Measurements from ENCODE around the gene BMP7. TPM values are rescaled to one million over a fixed set of nuclear protein-coding genes. Genes with fewer than 3 reads are reported as not detected.

The BMP7 gene
- total RNA-seq, 1 donor: not detected

GRCh38 chr20:57124800-57125517 lies 141.5 kb downstream of the BMP7 start:
- Histone ChIP-seq H3K27me3 (ENCODE audit: insufficient read depth, low read length) (no peaks in the 10 kb centered on the region), H2AFZ (ENCODE audit: low read length) (no peak overlapping the region), H3K36me3 (ENCODE audit: insufficient read depth, low read length) (no peaks in the 10 kb centered on the region), H4K20me1 (ENCODE audit: insufficient read depth, low read length) (no peaks in the 10 kb centered on the region), H3K4me2 (ENCODE audit: insufficient read depth, low read length) (no peak overlapping the region), H3K79me2 (ENCODE audit: insufficient read depth, low read length) (no peaks in the 10 kb centered on the region), H3K27ac (ENCODE audit: low read depth, low read length) (no peak overlapping the region), H3K4me3 (ENCODE audit: insufficient read depth, low read length) (no peak overlapping the region), H3K9me3 (ENCODE audit: low read depth, low read length) (no peaks in the 10 kb centered on the region), H3K4me1 (ENCODE audit: insufficient read depth, low read length) (no peaks in the 10 kb centered on the region)
- TF ChIP-seq CTCF (IDR thresholded peaks at IDR 0.05; ENCODE audit: extremely low read depth, low read depth, low read length): no peak
- DNase-seq (ENCODE audit: insufficient read length, low spot score, missing footprints): no peak

- DNase-seq (ENCODE audit: insufficient read length, low spot score, missing footprints): no peak
- Histone ChIP-seq H3K4me3 (ENCODE audit: insufficient read depth, low read length) (no peak overlapping the region), H4K20me1 (ENCODE audit: insufficient read depth, low read length) (no peaks in the 10 kb centered on the region), H3K27ac (ENCODE audit: low read depth, low read length) (no peak overlapping the region), H3K4me2 (ENCODE audit: insufficient read depth, low read length) (no peak overlapping the region), H3K79me2 (ENCODE audit: insufficient read depth, low read length) (no peaks in the 10 kb centered on the region), H2AFZ (ENCODE audit: low read length) (no peak overlapping the region), H3K9me3 (ENCODE audit: low read depth, low read length) (no peaks in the 10 kb centered on the region), H3K4me1 (ENCODE audit: insufficient read depth, low read length) (no peaks in the 10 kb centered on the region), H3K36me3 (ENCODE audit: insufficient read depth, low read length) (no peaks in the 10 kb centered on the region), H3K27me3 (ENCODE audit: insufficient read depth, low read length) (no peaks in the 10 kb centered on the region)
- TF ChIP-seq CTCF (IDR thresholded peaks at IDR 0.05; ENCODE audit: extremely low read depth, low read depth, low read length): no peak
Observed at GRCh38 chr20:57124366-57124765, 142.1 kb downstream of the BMP7 start.

- no peaks in the 10 kb centered on the region for H3K27me3 ChIP-seq (ENCODE audit: insufficient read depth, low read length)
- no peaks in the 10 kb centered on the region for H3K36me3 ChIP-seq (ENCODE audit: insufficient read depth, low read length)
- no peak for TF ChIP-seq CTCF (IDR thresholded peaks at IDR 0.05; ENCODE audit: extremely low read depth, low read depth, low read length)
Observed at GRCh38 chr20:57123504-57123903, 142.9 kb downstream of the BMP7 start.

GRCh38 chr20:57122536-57123489 lies 143.6 kb downstream of the BMP7 start:
- Histone ChIP-seq H3K4me3 (ENCODE audit: insufficient read depth, low read length) (no peak overlapping the region), H3K79me2 (ENCODE audit: insufficient read depth, low read length) (no peaks in the 10 kb centered on the region), H3K4me1 (ENCODE audit: insufficient read depth, low read length) (no peaks in the 10 kb centered on the region), H3K27me3 (ENCODE audit: insufficient read depth, low read length) (no peaks in the 10 kb centered on the region), H3K36me3 (ENCODE audit: insufficient read depth, low read length) (no peaks in the 10 kb centered on the region), H3K9me3 (ENCODE audit: low read depth, low read length) (no peaks in the 10 kb centered on the region), H4K20me1 (ENCODE audit: insufficient read depth, low read length) (no peaks in the 10 kb centered on the region), H2AFZ (ENCODE audit: low read length) (no peak overlapping the region), H3K27ac (ENCODE audit: low read depth, low read length) (no peak overlapping the region), H3K4me2 (ENCODE audit: insufficient read depth, low read length) (no peak overlapping the region)
- no peak for DNase-seq (ENCODE audit: insufficient read length, low spot score, missing footprints)
- no peak for TF ChIP-seq CTCF (IDR thresholded peaks at IDR 0.05; ENCODE audit: extremely low read depth, low read depth, low read length)

More at GRCh38 chr20:57123504-57123903, 142.9 kb downstream of the BMP7 start:
- no peaks in the 10 kb centered on the region for H3K9me3 ChIP-seq (ENCODE audit: low read depth, low read length)
- no peaks in the 10 kb centered on the region for H3K79me2 ChIP-seq (ENCODE audit: insufficient read depth, low read length)
- DNase-seq (ENCODE audit: insufficient read length, low spot score, missing footprints): no peak
- H4K20me1 ChIP-seq (ENCODE audit: insufficient read depth, low read length): no peaks in the 10 kb centered on the region
- H2AFZ ChIP-seq (ENCODE audit: low read length): no peak overlapping the region
- no peak overlapping the region for H3K4me2 ChIP-seq (ENCODE audit: insufficient read depth, low read length)
- no peak overlapping the region for H3K27ac ChIP-seq (ENCODE audit: low read depth, low read length)
- H3K4me1 ChIP-seq (ENCODE audit: insufficient read depth, low read length): no peaks in the 10 kb centered on the region
- no peak overlapping the region for H3K4me3 ChIP-seq (ENCODE audit: insufficient read depth, low read length)

Measured in osteoblast (primary cell).